Measurements from ENCODE around the gene TMSB10.

Gene TMSB10

DNA sequence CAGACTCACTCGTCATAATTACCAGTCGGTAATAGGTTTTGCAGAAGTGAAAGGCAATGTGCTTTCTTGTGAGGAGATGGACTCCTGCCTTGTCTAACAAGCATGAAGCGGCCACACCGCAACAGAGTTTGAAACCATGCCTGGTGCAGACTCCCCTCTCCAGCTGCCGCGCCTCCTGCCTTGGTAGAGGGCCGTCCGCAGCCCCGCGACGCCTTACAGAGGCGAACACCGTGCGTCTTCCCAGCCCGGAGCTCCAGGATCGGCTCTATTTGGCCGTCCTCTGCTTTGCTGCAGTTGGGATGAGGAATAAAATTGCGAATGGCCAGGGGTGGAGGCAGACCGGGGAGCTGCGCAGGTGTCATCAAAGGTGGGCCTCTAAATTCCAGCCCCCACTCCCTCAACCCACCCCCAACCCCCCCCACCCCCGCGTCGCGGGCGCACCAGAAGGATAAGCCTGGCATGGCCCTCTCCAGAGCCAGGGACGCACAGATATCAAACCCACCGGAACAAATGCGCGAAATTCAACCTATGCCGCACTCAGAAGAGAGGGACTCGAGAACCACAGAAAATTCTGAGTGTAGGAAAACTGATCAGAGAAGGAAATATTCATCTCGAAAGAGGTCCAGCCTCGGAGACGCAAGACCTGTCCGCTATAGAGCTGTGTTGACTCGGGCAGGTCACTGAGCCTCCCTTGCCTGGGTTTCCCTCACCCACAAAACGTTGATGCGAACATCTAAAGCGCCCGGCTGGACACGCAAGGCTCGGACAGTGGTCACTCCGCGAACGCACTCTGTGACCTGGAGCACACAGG is 25.7 kb upstream of the TMSB10 start:
- TF ChIP-seq, protein P1, sequence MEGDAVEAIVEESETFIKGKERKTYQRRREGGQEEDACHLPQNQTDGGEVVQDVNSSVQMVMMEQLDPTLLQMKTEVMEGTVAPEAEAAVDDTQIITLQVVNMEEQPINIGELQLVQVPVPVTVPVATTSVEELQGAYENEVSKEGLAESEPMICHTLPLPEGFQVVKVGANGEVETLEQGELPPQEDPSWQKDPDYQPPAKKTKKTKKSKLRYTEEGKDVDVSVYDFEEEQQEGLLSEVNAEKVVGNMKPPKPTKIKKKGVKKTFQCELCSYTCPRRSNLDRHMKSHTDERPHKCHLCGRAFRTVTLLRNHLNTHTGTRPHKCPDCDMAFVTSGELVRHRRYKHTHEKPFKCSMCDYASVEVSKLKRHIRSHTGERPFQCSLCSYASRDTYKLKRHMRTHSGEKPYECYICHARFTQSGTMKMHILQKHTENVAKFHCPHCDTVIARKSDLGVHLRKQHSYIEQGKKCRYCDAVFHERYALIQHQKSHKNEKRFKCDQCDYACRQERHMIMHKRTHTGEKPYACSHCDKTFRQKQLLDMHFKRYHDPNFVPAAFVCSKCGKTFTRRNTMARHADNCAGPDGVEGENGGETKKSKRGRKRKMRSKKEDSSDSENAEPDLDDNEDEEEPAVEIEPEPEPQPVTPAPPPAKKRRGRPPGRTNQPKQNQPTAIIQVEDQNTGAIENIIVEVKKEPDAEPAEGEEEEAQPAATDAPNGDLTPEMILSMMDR (IDR thresholded peaks at IDR 0.05; ENCODE audit: insufficient read depth, low read length, poor library complexity, severe bottlenecking), result no peak
- TF ChIP-seq EZH2phosphoT487 (conservative IDR thresholded peaks at IDR 0.05; ENCODE audit: low read length), result no peak
- H3K9me2 ChIP-seq (replicated peaks; ENCODE audit: insufficient read depth, low read length), result no peaks in the 10 kb centered on the region
- no peak overlapping the region for H3K27ac ChIP-seq (ENCODE audit: low read depth, low read length)
- H2AFZ ChIP-seq (ENCODE audit: low read depth, low read length, severe bottlenecking), result no peak overlapping the region
- no peaks in the 10 kb centered on the region for H3K9me3 ChIP-seq (ENCODE audit: insufficient read depth, low read length)
- H3K36me3 ChIP-seq (ENCODE audit: low read length), result no peaks in the 10 kb centered on the region
- H3K4me2 ChIP-seq (ENCODE audit: low read depth, low read length, poor library complexity, severe bottlenecking), result no peak overlapping the region
- no peaks in the 10 kb centered on the region for H3K79me2 ChIP-seq (ENCODE audit: insufficient read depth, low read length)
- H3F3A ChIP-seq (ENCODE audit: insufficient read depth), result no peaks in the 10 kb centered on the region
- no peaks in the 10 kb centered on the region; the same call in 1 of the 2 replicates for H3K27me3 ChIP-seq (ENCODE audit: low read length)
- H3K4me3 ChIP-seq (ENCODE audit: insufficient read depth, low read length, poor library complexity, severe bottlenecking), result no peak overlapping the region
- no peaks in the 10 kb centered on the region for H4K20me1 ChIP-seq (ENCODE audit: low read depth, low read length)
- H3K9ac ChIP-seq (ENCODE audit: low read length), result no peak overlapping the region

- H3K9me3 ChIP-seq (ENCODE audit: insufficient read depth, low read length), result no peaks in the 10 kb centered on the region
- no peak for TF ChIP-seq EZH2phosphoT487 (conservative IDR thresholded peaks at IDR 0.05; ENCODE audit: low read length)
- TF ChIP-seq, protein P1 (IDR thresholded peaks at IDR 0.05; ENCODE audit: insufficient read depth, low read length, poor library complexity, severe bottlenecking), result no peak
- no peaks in the 10 kb centered on the region for H3F3A ChIP-seq (ENCODE audit: insufficient read depth)
- H3K9me2 ChIP-seq (replicated peaks; ENCODE audit: insufficient read depth, low read length), result no peaks in the 10 kb centered on the region
- peak overlapping the region; percentile 46; the same call in 1 of the 2 replicates for H3K9ac ChIP-seq (ENCODE audit: low read length)
- H3K4me3 ChIP-seq (ENCODE audit: insufficient read depth, low read length, poor library complexity, severe bottlenecking), result no peak overlapping the region
- H3K4me2 ChIP-seq (ENCODE audit: low read depth, low read length, poor library complexity, severe bottlenecking), result peak overlapping the region; percentile 85
- no peaks in the 10 kb centered on the region; the same call in 1 of the 2 replicates for H3K27me3 ChIP-seq (ENCODE audit: low read length)
- H3K27ac ChIP-seq (ENCODE audit: low read depth, low read length), result no peak overlapping the region
- H2AFZ ChIP-seq (ENCODE audit: low read depth, low read length, severe bottlenecking), result peak overlapping the region; percentile 87
- no peaks in the 10 kb centered on the region for H3K79me2 ChIP-seq (ENCODE audit: insufficient read depth, low read length)
- H4K20me1 ChIP-seq (ENCODE audit: low read depth, low read length), result no peaks in the 10 kb centered on the region
- H3K36me3 ChIP-seq (ENCODE audit: low read length), result no peaks in the 10 kb centered on the region
Measured at GRCh38 chr2:84880395-84880644, 25.1 kb upstream of the TMSB10 start.

GRCh38 chr2:84880645-84881521 is 24.6 kb upstream of the TMSB10 start, which contains the start of gene TRABD2A:
Gene TRABD2A (minus strand): TSS chr2:84881084. CDS start chr2:84881039, 45 bp downstream.
- TF ChIP-seq, protein P1 (IDR thresholded peaks at IDR 0.05; ENCODE audit: insufficient read depth, low read length, poor library complexity, severe bottlenecking), result no peak
- no peak; the same call in 1 of the 2 replicates for TF ChIP-seq EZH2phosphoT487 (conservative IDR thresholded peaks at IDR 0.05; ENCODE audit: low read length)
- H3K27me3 ChIP-seq (ENCODE audit: low read length), result no peaks in the 10 kb centered on the region; the same call in 1 of the 2 replicates
- H4K20me1 ChIP-seq (ENCODE audit: low read depth, low read length), result no peaks in the 10 kb centered on the region
- H3K36me3 ChIP-seq (ENCODE audit: low read length), result no peaks in the 10 kb centered on the region
- H3K27ac ChIP-seq (ENCODE audit: low read depth, low read length), result no peak within 1 kb of the TSS
- H3K9me2 ChIP-seq (replicated peaks; ENCODE audit: insufficient read depth, low read length), result no peaks in the 10 kb centered on the region
- H3K4me3 ChIP-seq (ENCODE audit: insufficient read depth, low read length, poor library complexity, severe bottlenecking), result peak within 1 kb of the TSS; percentile 54
- H3K79me2 ChIP-seq (ENCODE audit: insufficient read depth, low read length), result no peaks in the 10 kb centered on the region
- H2AFZ ChIP-seq (ENCODE audit: low read depth, low read length, severe bottlenecking), result peak within 1 kb of the TSS; percentile 87
- H3K4me2 ChIP-seq (ENCODE audit: low read depth, low read length, poor library complexity, severe bottlenecking), result peak within 1 kb of the TSS; percentile 85
- H3K9me3 ChIP-seq (ENCODE audit: insufficient read depth, low read length), result no peaks in the 10 kb centered on the region
- H3K9ac ChIP-seq (ENCODE audit: low read length), result peak within 1 kb of the TSS; percentile 46
- H3F3A ChIP-seq (ENCODE audit: insufficient read depth), result no peaks in the 10 kb centered on the region
